ENCODE data around the gene LRRC1.

GRCh38 chr6:53898026-53898795 is 103.4 kb downstream of the LRRC1 start:
- TF ChIP-seq EZH2 (IDR thresholded peaks at IDR 0.05; ENCODE audit: borderline replicate concordance, low read depth, low read length, severe bottlenecking) = no peak
- TF ChIP-seq CTCF (IDR thresholded peaks at IDR 0.05; ENCODE audit: borderline replicate concordance, extremely low read depth, low read length, poor library complexity, severe bottlenecking) = no peak

Data from DND-41 (cell line).